ENCODE data around the gene CFAP45.
A peak's percentile ranks its signal among the peaks of the same experiment; 100 is the strongest.

CFAP45 gene

DNA sequence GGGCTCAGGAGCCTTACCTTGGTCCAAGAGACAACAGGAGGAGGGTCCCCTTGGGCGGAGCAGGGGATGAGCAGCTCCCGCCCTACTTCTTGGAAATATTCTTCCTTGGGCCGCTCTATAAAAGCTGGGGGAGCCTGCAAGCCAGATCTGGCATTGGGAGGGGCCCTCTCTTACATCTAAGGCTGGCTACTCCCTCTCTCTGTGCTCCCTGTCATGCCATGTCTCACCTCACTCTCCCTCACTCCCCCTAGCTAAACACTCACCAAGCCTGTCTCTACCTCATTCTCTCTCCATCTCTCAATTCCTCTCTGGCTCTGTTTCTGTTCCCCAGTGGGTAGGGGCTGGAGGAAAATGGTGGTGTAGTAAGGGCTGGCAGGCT lies 31.8 kb upstream of the CFAP45 start:
- H3K9me3 Mint-ChIP-seq = no peaks in the 10 kb centered on the region
- peaks cover 25% of the 10 kb centered on the region for H3K27me3 Mint-ChIP-seq
- no peak overlapping the region for H3K4me3 Mint-ChIP-seq
- H3K4me1 Mint-ChIP-seq (ENCODE audit: low read depth) = peaks cover 31% of the 10 kb centered on the region
- H3K36me3 Mint-ChIP-seq (ENCODE audit: low read depth) = no peaks in the 10 kb centered on the region
- intact Hi-C loops (cut with micrococcal nuclease) = no loop called here
- no peak overlapping the region for H3K27ac Mint-ChIP-seq

DNA sequence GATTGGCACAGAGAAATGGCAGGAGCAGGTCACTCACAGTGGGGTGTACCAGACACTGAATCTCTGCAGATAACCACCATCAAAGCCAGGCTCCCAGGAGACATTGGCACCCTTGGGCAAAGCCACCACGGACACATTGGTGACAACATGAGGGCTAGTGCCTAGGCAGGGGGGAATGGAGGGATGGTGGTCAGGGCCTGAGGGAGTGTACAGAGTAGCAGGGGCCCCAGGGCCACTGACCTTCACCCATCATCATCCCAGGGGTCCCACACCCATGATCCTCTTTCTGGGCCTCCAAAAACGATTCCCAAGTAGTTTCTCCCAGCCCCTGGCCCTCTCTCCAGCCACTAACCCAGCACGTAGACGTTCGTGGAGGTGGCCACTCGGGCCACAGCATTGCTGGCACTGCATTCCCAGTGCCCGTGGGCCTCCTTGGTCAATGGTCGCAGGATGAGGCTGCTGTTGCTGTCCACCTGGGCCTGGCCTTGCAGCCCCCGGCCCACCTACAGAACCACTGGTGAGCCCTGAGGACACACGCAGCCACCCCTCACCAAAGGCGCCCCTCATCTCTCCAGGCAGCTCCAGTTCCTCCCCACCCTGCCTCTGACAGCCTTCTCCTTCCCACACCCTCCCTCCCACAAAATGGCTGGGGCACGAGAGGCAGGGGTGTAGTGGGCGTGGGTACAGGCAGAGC lies 31.3 kb upstream of the CFAP45 start:
- peaks cover 25% of the 10 kb centered on the region for H3K27me3 Mint-ChIP-seq
- no peaks in the 10 kb centered on the region for H3K36me3 Mint-ChIP-seq (ENCODE audit: low read depth)
- H3K4me1 Mint-ChIP-seq (ENCODE audit: low read depth) = peaks cover 28% of the 10 kb centered on the region
- no peaks in the 10 kb centered on the region for H3K9me3 Mint-ChIP-seq
- intact Hi-C loops (cut with micrococcal nuclease) = no loop called here
- no peak overlapping the region for H3K4me3 Mint-ChIP-seq
- no peak overlapping the region for H3K27ac Mint-ChIP-seq

DNA sequence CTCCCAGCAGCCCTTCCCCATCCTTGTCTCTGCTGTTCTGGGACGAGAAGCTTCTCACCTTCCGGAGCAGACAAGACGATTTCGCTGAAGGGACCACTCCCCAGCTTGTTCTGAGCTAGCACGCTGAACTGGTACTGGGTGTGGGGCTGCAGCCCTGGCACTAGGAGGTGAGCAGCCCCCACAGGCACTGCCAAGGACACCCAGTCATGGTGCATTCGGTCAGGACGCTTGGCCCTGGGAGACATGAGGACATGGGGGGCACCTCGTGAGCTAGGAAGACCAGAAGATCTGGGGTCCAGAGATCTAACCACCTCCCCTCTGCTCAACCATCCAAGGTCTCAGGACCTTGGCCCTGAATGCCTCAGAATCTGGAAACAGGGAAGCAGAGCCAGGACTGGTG lies 30.7 kb upstream of the CFAP45 start:
- H3K4me1 Mint-ChIP-seq (ENCODE audit: low read depth) = peaks cover 29% of the 10 kb centered on the region
- H3K27me3 Mint-ChIP-seq = peaks cover 25% of the 10 kb centered on the region
- no peaks in the 10 kb centered on the region for H3K9me3 Mint-ChIP-seq
- intact Hi-C loops (cut with micrococcal nuclease) = no loop called here
- no peaks in the 10 kb centered on the region for H3K36me3 Mint-ChIP-seq (ENCODE audit: low read depth)
- H3K4me3 Mint-ChIP-seq = no peak overlapping the region
- H3K27ac Mint-ChIP-seq = no peak overlapping the region

DNA sequence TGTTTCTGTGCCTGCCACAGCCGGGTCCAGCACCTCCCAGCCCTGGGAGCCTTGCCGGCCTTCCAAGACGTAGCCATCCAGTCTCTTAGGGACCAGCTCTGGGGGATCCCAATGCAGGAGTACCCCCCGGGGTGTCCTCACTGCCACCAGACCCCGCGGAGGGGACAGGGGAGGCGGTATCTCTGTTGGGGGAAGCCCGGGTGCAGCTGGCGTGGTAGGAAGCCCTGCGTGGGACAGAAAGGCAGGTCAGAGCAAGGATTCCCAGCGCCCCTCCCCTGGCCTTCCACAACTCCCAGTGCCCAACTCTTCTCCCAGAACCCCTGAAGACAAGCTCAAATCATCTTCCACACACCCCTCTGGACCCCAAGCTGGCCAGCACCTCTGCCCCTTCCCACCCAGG lies 30.3 kb upstream of the CFAP45 start:
- Mint-ChIP-seq H3K27ac (no peak overlapping the region), H3K27me3 (peaks cover 25% of the 10 kb centered on the region), H3K9me3 (no peaks in the 10 kb centered on the region), H3K4me1 (ENCODE audit: low read depth) (peaks cover 29% of the 10 kb centered on the region), H3K4me3 (no peak overlapping the region), H3K36me3 (ENCODE audit: low read depth) (peaks cover 4% of the 10 kb centered on the region)
- intact Hi-C loops (cut with micrococcal nuclease) = no loop called here

DNA sequence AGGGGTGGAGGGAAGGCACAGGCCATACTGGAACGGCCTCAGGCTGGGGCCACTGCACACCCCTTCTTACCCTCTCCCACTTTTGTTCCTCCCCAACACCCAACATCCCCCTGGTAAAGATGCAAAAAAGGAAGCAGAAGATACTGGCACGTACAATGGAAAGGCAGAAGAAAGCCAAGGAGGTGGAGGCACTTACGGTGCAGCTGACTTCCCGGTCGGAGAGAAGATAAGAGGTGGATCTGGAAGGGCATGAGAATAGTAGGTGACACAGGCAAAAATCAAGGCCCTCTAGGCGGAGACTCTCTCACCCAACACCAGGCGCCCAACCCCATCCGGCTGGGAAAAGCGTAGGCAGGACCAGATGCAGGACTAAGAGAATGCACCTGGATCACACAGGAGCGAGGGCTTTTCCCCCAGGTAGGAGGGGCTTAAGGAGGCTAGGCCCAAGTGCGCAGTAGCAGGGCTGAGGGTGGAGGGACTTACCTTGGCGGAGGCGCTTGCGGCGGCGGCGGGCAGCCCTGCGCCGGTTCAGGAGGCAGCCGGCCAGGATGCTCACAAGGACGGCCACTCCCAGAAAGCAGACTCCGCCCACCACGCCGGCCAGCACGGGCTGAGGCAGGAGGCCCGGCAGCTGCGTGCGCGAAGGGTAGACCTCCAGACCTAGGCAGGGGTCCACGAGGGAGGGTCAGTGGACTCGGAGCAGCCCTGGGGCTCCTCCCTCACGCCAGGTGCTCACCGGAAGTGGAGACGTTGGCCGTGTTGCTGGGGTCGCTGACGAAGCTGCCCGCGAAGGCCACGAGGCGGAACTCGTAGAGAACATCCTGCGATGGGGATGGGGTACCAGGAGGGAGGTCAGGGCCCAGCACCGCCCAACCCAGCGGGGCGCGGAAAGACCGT lies 29.4 kb upstream of the CFAP45 start:
- peaks cover 12% of the 10 kb centered on the region for H3K36me3 Mint-ChIP-seq (ENCODE audit: low read depth)

DNA sequence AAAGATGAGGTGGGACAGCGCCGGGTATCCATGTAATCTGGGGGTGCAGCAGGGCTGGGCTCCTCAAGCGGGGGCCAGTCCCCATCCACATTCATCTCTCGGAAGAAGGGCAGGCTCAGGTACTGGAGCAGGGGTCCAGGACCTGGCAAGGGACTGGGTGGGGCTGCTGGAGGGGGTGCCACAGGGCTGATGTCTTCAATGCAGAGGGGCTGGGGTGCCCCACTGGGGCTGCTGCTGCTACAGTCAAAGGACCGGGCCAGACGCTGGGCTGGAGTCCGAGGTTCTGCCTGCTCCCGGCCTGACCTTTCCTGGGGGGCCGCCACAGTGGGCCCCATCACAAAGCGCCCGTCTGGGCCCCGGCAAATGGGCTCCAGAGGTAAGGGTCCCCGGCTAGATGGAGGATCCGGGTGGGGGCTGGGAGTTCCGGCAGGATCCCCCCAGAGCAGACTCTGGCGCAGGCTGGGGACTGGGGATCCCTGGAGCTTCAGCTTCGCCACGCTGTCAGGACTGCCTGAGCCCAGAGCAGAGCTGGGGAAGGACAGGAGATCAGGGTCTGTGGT lies 28.6 kb upstream of the CFAP45 start:
- peaks cover 32% of the 10 kb centered on the region for H3K4me1 Mint-ChIP-seq (ENCODE audit: low read depth)
- no peak overlapping the region for H3K27ac Mint-ChIP-seq
- H3K4me3 Mint-ChIP-seq = no peak overlapping the region
- peaks cover 18% of the 10 kb centered on the region for H3K36me3 Mint-ChIP-seq (ENCODE audit: low read depth)
- H3K27me3 Mint-ChIP-seq = peaks cover 18% of the 10 kb centered on the region
- intact Hi-C loops (cut with micrococcal nuclease) = no loop called here
- H3K9me3 Mint-ChIP-seq = no peaks in the 10 kb centered on the region

More for the DNA sequence above, 29.4 kb upstream of the CFAP45 start:
- Mint-ChIP-seq H3K27me3 (peaks cover 23% of the 10 kb centered on the region), H3K4me3 (no peak overlapping the region), H3K4me1 (ENCODE audit: low read depth) (peaks cover 26% of the 10 kb centered on the region), H3K27ac (no peak overlapping the region), H3K9me3 (no peaks in the 10 kb centered on the region)
- intact Hi-C loops (cut with micrococcal nuclease) = no loop called here

DNA sequence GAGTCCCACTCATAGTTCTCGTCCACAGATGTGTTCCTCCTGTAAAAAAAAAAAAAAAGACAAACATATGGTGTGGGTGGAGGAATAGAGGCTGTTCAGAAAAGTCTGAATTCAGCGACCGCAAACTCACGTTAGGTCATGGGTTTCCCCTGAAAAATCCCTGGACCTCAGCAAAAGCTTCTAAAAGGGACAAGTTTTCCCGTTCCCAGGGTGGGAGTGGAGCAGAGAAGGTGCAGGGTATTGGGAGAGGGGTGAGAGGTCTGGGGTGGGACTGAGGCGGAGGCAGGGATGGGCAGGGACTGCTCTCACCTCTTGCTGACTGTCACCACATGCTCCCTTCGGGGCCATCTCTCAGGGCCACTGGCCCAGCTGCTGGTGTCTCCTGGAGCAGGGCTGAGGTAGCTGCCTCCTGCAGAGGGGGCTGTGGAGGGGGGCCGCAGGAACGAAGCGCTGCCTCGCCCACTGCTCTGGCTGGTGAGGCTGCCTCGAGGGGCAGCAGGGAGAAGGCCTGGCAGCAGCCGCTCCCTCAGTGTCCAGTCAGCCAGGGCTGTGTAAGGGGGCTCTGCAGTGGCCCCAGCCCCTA lies 28.0 kb upstream of the CFAP45 start:
- Mint-ChIP-seq H3K36me3 (ENCODE audit: low read depth) (peaks cover 19% of the 10 kb centered on the region), H3K27me3 (peaks cover 16% of the 10 kb centered on the region), H3K27ac (no peak overlapping the region), H3K4me1 (ENCODE audit: low read depth) (peaks cover 38% of the 10 kb centered on the region), H3K4me3 (no peak overlapping the region), H3K9me3 (no peaks in the 10 kb centered on the region)
- intact Hi-C loops (cut with micrococcal nuclease) = no loop called here

DNA sequence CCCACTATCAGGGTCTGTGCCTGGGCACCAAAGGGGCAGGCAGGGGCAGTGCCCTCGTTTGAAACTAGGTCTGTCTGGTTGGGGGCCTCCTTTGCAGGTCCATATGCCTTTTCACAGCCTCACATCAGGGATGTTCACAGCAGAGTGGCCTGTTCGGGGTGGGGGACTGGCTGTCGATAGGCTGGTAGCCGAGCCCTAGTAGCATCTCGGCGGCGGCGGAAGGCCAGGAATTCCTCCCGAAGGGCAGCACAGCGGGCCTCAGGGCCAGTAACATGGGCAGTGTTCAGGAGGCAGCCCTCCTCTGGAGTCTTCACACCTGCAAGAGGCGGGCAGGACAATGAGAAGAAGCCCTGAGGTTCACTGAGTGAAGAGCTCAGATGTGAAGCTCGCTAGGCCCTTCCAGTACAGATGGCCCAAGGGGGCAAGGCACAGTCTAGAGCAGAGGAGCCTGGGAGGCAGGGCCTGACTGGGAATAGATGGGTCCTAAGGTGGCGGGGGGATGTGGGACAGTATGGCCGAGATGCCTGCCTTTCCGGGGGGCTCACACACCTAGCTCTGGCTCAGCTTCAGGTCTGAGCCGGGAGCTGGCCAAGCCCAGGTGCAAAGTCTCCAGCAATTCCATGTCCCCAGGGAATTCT lies 27.4 kb upstream of the CFAP45 start:
- peaks cover 20% of the 10 kb centered on the region for H3K36me3 Mint-ChIP-seq (ENCODE audit: low read depth)
- peaks cover 14% of the 10 kb centered on the region for H3K27me3 Mint-ChIP-seq
- H3K4me1 Mint-ChIP-seq (ENCODE audit: low read depth) = peaks cover 44% of the 10 kb centered on the region
- no peak overlapping the region for H3K4me3 Mint-ChIP-seq
- H3K9me3 Mint-ChIP-seq = no peaks in the 10 kb centered on the region
- no peak overlapping the region for H3K27ac Mint-ChIP-seq
- intact Hi-C loops (cut with micrococcal nuclease) = no loop called here

DNA sequence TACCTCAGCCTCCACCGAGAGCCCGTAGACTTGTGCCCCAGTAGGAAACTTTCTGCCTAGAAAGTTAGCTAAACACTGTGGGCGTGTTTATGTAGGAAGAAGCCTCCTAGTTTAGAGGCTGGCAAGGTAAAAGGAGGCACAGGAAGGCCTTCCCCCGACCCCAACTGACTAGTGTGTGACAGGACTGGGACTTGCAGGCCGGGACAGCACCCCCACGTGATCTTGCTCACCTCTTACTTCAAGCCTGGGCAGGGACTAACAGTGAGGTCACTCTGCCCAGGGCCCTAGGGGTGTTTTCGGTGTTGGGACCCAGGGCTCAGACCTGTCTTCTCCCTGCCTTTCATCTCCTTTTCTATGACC lies 25.7 kb upstream of the CFAP45 start:
- H3K9me3 Mint-ChIP-seq = no peaks in the 10 kb centered on the region
- H3K4me1 Mint-ChIP-seq (ENCODE audit: low read depth) = peaks cover 54% of the 10 kb centered on the region
- peaks cover 13% of the 10 kb centered on the region for H3K27me3 Mint-ChIP-seq
- peak overlapping the region; percentile 81 for H3K4me3 Mint-ChIP-seq
- peak overlapping the region; percentile 93 for H3K27ac Mint-ChIP-seq
- H3K36me3 Mint-ChIP-seq (ENCODE audit: low read depth) = peaks cover 34% of the 10 kb centered on the region
- intact Hi-C loops (cut with micrococcal nuclease) = no loop called here

DNA sequence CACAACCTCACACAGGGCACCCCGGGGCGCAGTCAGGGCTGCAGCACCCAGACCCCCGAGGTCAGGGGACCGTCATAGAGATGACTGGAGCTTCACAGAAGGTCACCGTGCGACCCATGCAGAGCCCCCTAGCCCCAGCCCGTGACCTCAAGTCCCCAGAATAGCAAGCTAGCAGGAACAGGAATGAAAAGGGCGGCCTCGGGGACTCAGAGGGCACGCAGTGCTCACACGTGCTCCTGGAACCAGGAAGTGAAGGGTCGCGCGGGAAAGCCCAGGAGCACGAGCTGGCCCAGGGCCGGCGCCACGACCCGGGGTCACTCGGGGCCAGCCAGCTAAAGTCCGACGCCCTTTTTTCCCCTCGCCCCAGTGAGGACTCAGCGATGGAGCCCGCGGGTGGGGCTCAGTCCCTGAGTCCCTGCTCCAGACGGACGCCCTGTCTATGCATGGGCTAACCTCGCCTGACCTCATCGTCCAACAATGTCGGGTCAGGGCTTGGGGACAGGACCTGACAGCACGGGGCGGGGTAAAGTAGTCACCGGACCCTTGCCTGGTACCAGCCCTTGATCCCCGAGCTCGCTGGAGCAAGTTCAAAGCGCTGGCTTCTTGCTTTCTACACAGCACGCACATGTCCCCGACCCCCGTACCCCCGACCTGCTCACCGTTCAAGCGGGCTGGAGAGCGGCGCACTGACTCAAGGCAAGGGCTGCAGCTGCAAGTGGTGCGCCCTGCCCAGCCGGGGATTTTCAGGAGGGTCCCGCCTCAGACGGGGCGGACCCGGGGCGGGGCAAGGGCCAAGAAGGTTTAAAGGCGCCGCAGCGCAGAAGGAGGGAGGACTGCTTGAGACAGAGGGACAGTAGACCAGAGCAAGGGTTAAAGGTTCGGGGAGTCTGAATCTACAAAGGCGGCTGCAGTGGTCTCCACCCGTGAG lies 25.1 kb upstream of the CFAP45 start, which contains the start of gene TAGLN2:
Gene TAGLN2, minus strand, starts transcription at position 717 of the 928 bp plus-strand sequence. CDS start 4,998 bp downstream, outside the sequence.
- peaks cover 59% of the 10 kb centered on the region for H3K4me1 Mint-ChIP-seq (ENCODE audit: low read depth)
- intact Hi-C loops (cut with micrococcal nuclease) = no loop called here
- H3K27ac Mint-ChIP-seq = peak within 1 kb of the TSS; percentile 93
- H3K27me3 Mint-ChIP-seq = peaks cover 9% of the 10 kb centered on the region
- no peaks in the 10 kb centered on the region for H3K9me3 Mint-ChIP-seq
- peaks cover 40% of the 10 kb centered on the region for H3K36me3 Mint-ChIP-seq (ENCODE audit: low read depth)
- peak within 1 kb of the TSS; percentile 81 for H3K4me3 Mint-ChIP-seq

DNA sequence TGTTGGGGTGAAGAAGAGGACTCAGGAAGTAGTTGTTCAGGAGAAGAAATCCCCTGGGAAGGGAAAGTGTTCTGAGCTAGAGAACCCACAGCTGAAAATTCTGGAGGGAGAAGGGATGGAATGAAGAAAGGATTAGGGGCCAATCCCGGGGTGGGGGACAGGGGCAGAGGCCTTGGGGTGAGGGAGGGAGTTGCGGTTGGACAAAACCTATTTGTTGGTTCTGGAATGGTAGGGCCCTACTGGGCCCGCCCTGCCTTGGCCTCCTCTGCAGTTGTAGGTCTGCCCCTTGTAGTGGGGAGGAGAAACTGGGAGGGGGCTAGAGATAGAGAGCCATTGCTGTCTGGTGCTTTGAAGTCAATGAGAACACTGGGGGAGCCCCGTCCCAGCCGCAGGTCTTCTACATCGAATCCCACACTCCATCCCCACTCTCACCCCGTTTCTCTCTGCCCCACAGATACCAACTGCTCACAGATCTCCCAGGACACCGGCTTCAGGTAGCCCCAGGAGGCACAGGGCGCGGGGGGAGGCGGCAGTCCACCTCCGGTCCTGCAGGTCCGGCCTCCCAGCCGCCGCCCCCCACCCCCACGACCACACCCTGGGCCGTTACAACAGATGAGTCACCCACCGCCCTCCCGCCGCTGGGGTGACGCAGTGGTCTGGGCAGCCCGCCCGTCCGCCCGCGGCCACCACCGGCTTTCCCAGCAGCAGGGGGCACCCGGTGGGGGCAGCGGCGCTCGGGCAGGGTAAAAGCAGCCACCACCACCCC lies 24.2 kb upstream of the CFAP45 start:
- H3K27ac Mint-ChIP-seq = peak overlapping the region; percentile 93
- no peaks in the 10 kb centered on the region for H3K9me3 Mint-ChIP-seq
- H3K4me3 Mint-ChIP-seq = peak overlapping the region; percentile 81
- H3K4me1 Mint-ChIP-seq (ENCODE audit: low read depth) = peaks cover 67% of the 10 kb centered on the region
- H3K36me3 Mint-ChIP-seq (ENCODE audit: low read depth) = peaks cover 49% of the 10 kb centered on the region
- H3K27me3 Mint-ChIP-seq = peaks cover 5% of the 10 kb centered on the region
- intact Hi-C loops (cut with micrococcal nuclease) = no loop called here
